Heart left ventricle (tissue), 13 donors: ENCODE results near the gene GPR22.

Experiments used
- CTCF ChIP-seq, 12 donors: fragments of 200-600 bp; sonication (generic) in 4 of 12; IDR thresholded peaks; one replicate each; pipeline versions ENCODE4 v1.5.0 to v1.8.0; 2018 to 2022; ENCODE audit warnings: antibody characterized with exemption in 12 of 12, mild to moderate bottlenecking in 5 of 12
- POLR2A ChIP-seq, 2 donors: fragments of 450-650 bp; IDR thresholded peaks; one replicate each; pipeline ENCODE4 v1.6.1; 2017; ENCODE audit warnings: antibody characterized with exemption in 2 of 2, mild to moderate bottlenecking in 2 of 2, moderate library complexity in 2 of 2
- donor health status: ischemic (EF 13 %, LVEDD 7.1; RV severe dilation, severe dysfunction).
- donor health status: DM: no; HTN: yes; CAD: no.
- donor health status: DM: no; HTN: no; CAD: no.
- donor health status: ischemic (EF 25% LVEDD 6.9; RV normal size, moderate dysfunction).
- donor health status: ischemic (EF 25% LVEDD 5.7; RV mildly dilated, moderate dysfunction).
- donor health status: ischemic (EF 35%, LVEDD 5.7; RV mildly dilated, moderate dysfunction).
- donor health status: nonischemic (EF 11% LVEDD 7.7; RV severe dilation, severe dysfunction).
- donor health status: DM: yes; HTN: yes; CAD: no.
- donor health status: PGD.
- donor health status: ischemic (EF 29% LVEDD 5.4; RV normal size, mild dysfunction).
- donor health status: nonischemic (EF 23%, LVEDD 6.1; RV moderate dilation, normal function).

GRCh38 chr7:107502154-107502553, 32.3 kb downstream of the GPR22 start:
- TF ChIP-seq POLR2A (IDR thresholded peaks at IDR 0.05), result no peak
- TF ChIP-seq CTCF (IDR thresholded peaks at IDR 0.05), result no peak
